Measurements from ENCODE around the gene CEACAM19. TPM values are rescaled to one million over a fixed set of nuclear protein-coding genes. Genes with fewer than 3 reads are reported as not detected.

CEACAM19 gene
- total and polyA plus RNA-seq, 2 of the 13 experiments (the other 11 are each of a cell fraction or from before 2014, with no cell fraction given) = 1.3 to 4.0 TPM

DNA sequence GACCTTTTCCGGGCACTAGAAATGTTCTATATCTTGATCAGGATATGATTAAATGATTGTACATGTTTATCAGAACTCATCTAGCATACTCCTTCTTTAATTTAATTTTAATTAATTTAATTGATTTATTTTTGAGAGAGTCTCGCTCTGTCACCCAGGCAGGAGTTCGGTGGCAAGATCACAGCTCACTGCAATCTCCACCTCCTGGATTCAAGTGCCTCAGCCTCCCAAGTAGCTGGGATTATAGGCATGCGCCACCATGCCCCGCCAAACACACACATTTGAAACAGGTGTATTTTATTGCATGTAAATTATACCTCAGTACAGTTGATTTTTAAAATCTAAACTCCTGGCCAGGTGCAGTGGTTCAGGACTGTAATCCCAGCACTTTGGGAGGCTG, 59.8 kb downstream of the CEACAM19 start (continued):
- TF ChIP-seq, protein P1, sequence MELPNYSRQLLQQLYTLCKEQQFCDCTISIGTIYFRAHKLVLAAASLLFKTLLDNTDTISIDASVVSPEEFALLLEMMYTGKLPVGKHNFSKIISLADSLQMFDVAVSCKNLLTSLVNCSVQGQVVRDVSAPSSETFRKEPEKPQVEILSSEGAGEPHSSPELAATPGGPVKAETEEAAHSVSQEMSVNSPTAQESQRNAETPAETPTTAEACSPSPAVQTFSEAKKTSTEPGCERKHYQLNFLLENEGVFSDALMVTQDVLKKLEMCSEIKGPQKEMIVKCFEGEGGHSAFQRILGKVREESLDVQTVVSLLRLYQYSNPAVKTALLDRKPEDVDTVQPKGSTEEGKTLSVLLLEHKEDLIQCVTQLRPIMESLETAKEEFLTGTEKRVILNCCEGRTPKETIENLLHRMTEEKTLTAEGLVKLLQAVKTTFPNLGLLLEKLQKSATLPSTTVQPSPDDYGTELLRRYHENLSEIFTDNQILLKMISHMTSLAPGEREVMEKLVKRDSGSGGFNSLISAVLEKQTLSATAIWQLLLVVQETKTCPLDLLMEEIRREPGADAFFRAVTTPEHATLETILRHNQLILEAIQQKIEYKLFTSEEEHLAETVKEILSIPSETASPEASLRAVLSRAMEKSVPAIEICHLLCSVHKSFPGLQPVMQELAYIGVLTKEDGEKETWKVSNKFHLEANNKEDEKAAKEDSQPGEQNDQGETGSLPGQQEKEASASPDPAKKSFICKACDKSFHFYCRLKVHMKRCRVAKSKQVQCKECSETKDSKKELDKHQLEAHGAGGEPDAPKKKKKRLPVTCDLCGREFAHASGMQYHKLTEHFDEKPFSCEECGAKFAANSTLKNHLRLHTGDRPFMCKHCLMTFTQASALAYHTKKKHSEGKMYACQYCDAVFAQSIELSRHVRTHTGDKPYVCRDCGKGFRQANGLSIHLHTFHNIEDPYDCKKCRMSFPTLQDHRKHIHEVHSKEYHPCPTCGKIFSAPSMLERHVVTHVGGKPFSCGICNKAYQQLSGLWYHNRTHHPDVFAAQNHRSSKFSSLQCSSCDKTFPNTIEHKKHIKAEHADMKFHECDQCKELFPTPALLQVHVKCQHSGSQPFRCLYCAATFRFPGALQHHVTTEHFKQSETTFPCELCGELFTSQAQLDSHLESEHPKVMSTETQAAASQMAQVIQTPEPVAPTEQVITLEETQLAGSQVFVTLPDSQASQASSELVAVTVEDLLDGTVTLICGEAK (IDR thresholded peaks at IDR 0.05) = no peak
- TF ChIP-seq, protein P1 (CRISPR knock-in tag; IDR thresholded peaks at IDR 0.05) = no peak
- TF ChIP-seq, protein P2, sequence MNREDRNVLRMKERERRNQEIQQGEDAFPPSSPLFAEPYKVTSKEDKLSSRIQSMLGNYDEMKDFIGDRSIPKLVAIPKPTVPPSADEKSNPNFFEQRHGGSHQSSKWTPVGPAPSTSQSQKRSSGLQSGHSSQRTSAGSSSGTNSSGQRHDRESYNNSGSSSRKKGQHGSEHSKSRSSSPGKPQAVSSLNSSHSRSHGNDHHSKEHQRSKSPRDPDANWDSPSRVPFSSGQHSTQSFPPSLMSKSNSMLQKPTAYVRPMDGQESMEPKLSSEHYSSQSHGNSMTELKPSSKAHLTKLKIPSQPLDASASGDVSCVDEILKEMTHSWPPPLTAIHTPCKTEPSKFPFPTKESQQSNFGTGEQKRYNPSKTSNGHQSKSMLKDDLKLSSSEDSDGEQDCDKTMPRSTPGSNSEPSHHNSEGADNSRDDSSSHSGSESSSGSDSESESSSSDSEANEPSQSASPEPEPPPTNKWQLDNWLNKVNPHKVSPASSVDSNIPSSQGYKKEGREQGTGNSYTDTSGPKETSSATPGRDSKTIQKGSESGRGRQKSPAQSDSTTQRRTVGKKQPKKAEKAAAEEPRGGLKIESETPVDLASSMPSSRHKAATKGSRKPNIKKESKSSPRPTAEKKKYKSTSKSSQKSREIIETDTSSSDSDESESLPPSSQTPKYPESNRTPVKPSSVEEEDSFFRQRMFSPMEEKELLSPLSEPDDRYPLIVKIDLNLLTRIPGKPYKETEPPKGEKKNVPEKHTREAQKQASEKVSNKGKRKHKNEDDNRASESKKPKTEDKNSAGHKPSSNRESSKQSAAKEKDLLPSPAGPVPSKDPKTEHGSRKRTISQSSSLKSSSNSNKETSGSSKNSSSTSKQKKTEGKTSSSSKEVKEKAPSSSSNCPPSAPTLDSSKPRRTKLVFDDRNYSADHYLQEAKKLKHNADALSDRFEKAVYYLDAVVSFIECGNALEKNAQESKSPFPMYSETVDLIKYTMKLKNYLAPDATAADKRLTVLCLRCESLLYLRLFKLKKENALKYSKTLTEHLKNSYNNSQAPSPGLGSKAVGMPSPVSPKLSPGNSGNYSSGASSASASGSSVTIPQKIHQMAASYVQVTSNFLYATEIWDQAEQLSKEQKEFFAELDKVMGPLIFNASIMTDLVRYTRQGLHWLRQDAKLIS (CRISPR knock-in tag; IDR thresholded peaks at IDR 0.05) = no peak
- no peak for TF ChIP-seq ZNF30 (CRISPR knock-in tag; IDR thresholded peaks at IDR 0.05)
- TF ChIP-seq, protein P3, sequence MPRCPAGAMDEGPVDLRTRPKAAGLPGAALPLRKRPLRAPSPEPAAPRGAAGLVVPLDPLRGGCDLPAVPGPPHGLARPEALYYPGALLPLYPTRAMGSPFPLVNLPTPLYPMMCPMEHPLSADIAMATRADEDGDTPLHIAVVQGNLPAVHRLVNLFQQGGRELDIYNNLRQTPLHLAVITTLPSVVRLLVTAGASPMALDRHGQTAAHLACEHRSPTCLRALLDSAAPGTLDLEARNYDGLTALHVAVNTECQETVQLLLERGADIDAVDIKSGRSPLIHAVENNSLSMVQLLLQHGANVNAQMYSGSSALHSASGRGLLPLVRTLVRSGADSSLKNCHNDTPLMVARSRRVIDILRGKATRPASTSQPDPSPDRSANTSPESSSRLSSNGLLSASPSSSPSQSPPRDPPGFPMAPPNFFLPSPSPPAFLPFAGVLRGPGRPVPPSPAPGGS (CRISPR knock-in tag; IDR thresholded peaks at IDR 0.05) = no peak
